Dermis microvascular lymphatic vessel endothelial cell (primary cell): ENCODE results near the gene WSCD2. TPM values are rescaled to one million over a fixed set of nuclear protein-coding genes. Genes with fewer than 3 reads are reported as not detected.

ENCODE experiments used
- DNase-seq, 2 donors: peaks; one replicate each; pipeline versions ENCODE4 v3.0.0 to v3.0.0-alpha.2; 2010; ENCODE audit warnings: low read depth in 2 of 2
- total RNA-seq: library from RNA; depleted of rRNA; stranded (reverse); fragments of >200 nt; gene quantifications from 2 replicates; pipeline ENCODE4 v1.2.1, GENCODE V29; 2014

The WSCD2 gene
- total RNA-seq, 1 donor from 2014 or later = not detected

GRCh38 chr12:108232565-108232964 is 103.5 kb downstream of the WSCD2 start:
- DNase-seq = no peak

- DNase-seq = peak in 1 of 2 donors; percentile 23
Observed at GRCh38 chr12:108234158-108234557, 105.1 kb downstream of the WSCD2 start.

DNA sequence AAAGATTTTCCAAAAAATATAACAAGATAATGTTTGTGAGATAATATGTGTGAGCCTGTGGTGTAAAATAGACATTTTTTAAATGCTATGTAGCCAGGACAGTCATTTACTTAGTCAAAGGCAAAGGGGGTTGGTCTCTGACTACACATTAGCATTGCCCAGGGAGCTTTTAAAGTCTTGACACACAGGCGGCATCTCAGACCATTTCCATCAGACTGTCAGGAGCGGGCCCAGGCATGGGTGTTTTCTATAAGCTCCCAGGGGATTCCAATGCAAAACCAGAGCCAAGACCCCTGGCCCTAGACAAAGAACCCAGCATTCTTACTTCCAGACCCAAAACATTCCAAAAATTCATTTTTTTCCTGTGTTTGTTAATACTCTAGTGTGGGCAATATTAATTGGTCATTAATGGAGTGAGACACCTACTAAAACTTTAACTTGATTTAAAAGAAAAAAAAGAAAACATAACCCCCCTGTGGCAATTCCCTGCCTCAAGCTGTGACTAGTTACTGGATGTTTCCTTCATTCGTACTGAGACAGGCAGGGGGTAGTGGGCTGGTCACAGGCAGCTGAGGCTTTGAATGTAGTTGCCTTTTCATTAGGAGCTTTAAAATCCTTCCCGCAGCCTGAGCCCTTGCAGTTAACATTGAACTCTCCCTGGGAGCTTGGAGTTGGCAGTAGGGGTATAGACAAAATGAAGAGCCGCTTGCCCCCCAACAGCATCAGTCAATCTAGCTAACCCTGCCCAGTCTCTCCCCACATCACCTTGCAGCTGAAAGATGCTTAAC is 106.3 kb downstream of the WSCD2 start:
- no peak for DNase-seq

DNA sequence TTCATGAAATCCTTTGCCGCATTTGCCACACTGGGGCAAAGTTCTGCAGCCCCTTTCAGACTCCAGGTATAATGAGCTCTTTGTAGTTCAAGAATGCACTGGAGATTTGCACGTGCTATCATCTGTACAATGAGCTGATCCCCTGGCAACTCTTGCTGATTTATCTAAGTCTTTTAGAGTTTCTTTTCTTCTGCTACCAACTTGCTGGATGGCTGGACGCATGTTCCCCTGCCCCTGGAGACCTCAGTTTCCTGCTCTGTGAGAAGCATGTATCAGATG is 106.8 kb downstream of the WSCD2 start:
- no peak for DNase-seq

GRCh38 chr12:108236366-108236765 is 107.3 kb downstream of the WSCD2 start:
- DNase-seq = no peak

- DNase-seq = no peak
Observed at GRCh38 chr12:108237272-108237671, 108.2 kb downstream of the WSCD2 start.

- no peak for DNase-seq
Observed at GRCh38 chr12:108238474-108238873, 109.4 kb downstream of the WSCD2 start.

DNA sequence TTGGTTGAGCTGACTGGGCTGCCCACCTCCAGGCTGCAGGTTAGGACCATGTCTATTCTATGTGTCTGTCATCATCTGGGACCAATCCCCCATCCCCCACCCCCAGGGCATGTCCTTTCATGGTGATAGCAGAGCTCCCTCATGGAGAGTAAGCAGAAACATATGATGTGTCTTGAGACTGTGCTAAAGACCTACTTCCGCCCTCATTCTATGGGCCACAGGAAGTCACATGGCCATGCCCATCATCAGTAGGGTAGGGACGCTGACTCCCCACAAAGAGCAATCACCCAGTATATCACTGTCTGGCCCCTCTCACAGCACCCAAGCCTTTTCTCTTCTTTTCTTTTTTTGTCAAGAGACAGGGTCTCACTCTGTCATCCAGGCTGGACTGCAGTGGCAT is 110.3 kb downstream of the WSCD2 start:
- no peak for DNase-seq

DNA sequence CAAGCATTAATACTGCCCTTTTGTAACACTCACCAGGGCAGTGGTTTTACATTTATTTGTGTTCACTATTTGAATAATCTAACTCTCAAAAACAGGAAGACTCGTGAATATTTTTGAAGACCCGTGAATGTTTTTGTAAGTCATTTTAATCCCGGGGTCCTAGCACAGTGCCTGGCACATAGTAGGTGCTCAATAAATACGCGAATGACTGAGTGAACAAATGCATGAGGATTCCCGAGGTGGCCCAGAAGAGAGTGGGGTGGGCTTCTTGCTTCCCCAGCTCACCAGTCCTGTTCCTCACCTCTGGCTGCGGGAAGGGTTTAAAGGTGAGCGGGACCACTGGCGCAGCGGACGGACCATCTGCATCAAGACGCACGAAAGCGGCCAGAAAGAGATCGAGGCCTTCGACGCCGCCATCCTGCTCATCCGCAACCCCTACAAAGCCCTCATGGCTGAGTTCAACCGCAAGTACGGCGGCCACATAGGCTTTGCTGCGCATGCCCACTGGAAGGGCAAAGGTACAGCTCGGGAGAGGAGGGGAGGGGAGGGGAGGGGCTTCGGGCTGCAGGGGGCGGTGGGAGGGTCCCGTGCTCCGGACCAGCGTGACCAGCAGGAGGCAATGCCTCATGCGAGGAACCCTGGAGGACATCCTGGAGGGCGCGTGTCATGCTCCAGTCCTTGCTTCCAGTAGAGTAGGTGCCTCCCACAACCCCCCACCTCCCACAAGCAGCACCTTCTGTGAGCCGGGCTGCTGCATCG is 111.1 kb downstream of the WSCD2 start:
- DNase-seq = no peak

- DNase-seq = no peak
Observed at GRCh38 chr12:108240928-108241327, 111.8 kb downstream of the WSCD2 start.

GRCh38 chr12:108241986-108242703 is 113.1 kb downstream of the WSCD2 start:
- DNase-seq = no peak

- DNase-seq = no peak
Observed at GRCh38 chr12:108247130-108247529, 118.0 kb downstream of the WSCD2 start.

DNA sequence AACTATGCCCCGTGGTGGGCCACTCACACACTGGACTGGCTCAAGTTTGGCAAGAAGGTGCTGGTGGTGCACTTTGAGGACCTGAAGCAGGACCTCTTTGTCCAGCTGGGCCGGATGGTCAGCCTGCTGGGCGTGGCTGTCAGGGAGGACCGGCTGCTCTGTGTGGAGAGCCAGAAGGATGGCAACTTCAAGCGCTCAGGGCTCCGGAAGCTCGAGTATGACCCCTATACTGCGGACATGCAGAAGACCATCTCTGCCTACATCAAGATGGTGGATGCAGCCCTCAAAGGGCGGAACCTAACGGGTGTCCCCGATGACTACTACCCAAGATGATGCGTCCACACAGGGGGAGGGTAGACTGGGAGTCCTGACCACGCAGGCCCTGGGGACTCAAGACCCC is 118.9 kb downstream of the WSCD2 start:
- DNase-seq = no peak

GRCh38 chr12:108252523-108252922 is 123.4 kb downstream of the WSCD2 start:
- DNase-seq = no peak

GRCh38 chr12:108253540-108253939 is 124.5 kb downstream of the WSCD2 start:
- no peak for DNase-seq

DNA sequence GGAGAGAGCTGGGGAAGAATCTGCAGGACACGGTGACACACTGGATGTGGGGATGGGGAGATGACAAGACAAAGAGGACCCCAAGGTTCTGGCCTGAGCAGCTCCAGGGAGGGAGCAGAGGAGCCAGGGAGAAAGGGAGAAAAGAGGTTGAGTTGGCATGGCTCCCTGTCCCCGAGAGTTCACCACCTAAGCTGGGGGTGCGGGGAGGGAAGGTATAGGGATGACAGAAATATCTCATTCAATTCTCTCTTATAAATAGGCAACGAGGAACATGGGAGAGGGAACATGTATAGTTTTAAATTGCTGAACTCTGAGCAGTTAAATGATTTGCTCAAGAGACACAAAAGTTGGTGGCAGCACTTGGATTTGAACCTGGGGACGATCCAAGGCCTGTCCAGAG is 124.9 kb downstream of the WSCD2 start:
- no peak for DNase-seq

- DNase-seq = no peak
Observed at GRCh38 chr12:108254517-108255251, 125.6 kb downstream of the WSCD2 start.

- no peak for DNase-seq
Observed at GRCh38 chr12:108255252-108255602, 126.1 kb downstream of the WSCD2 start.

GRCh38 chr12:108257004-108257403 is 127.9 kb downstream of the WSCD2 start:
- no peak for DNase-seq

GRCh38 chr12:108257610-108258106 is 128.6 kb downstream of the WSCD2 start:
- no peak for DNase-seq

DNA sequence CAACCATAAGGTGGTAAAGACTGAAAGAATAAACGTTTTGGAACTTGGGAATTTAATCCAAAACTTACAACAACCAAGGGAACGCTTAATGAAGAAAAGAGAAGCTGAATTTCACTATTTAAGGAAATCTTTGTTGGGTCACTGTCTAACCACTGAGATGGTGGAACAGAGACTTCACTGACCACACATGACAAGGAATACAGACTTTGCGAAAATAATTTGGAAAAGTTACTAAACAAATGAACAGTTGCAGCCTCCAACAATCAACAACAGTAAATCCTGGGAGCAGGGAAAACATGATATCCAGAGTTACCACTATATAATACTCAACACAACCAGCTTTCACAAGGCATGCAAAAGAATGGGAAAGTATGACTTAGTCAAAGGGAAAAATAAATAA is 131.0 kb downstream of the WSCD2 start:
- DNase-seq = no peak

DNA sequence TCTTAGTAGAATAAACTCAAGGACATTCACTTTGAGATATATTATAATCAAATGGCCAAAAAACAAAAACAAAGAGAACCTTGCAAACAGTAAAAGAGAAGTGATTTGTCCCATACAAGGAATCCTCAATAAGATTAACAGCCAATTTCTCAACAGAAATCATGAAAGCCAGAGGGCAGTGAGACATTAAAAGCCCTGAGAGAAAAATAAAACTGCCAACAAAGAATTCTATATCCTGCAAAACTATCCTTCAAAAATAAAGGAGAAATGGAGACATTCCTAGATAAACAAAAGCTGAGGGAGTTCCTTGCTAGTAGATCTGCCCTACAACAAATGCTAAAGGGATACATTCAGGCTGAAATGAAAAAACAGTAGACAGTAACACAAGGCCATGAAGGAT is 131.9 kb downstream of the WSCD2 start:
- no peak for DNase-seq
